HepG2 (cell line): ENCODE measurements around the gene MMP24OS. TPM values are rescaled to one million over a fixed set of nuclear protein-coding genes. Genes with fewer than 3 reads are reported as not detected.
A peak's percentile ranks its signal among the peaks of the same experiment; 100 is the strongest.

ENCODE experiments used
- CC2D1A ChIP-seq: sonication (generic); formaldehyde crosslinking; IDR thresholded peaks from 2 replicates; pipeline ENCODE4 v1.8.1; 2023; ENCODE audit warnings: mild to moderate bottlenecking, missing genetic modification reagents
- GATAD2A ChIP-seq: IDR thresholded peaks from 2 replicates; pipeline ENCODE4 v1.6.1; 2016
- HNRNPLL ChIP-seq: fragments of 200-400 bp; formaldehyde crosslinking; IDR thresholded peaks from 2 replicates; pipeline ENCODE4 v1.6.1; 2017; ENCODE audit warnings: mild to moderate bottlenecking, low read depth, low read length; ENCODE audit not compliant: poor library complexity, severe bottlenecking
- ISX ChIP-seq: sonication (generic); formaldehyde crosslinking; conservative IDR thresholded peaks from 2 replicates; pipeline ENCODE4 v1.5.0; 2020; ENCODE audit warnings: missing genetic modification reagents
- MBNL3 ChIP-seq: fragments of 250-450 bp; sonication (Bioruptor Pico); conservative IDR thresholded peaks from 2 replicates; pipeline ENCODE4 v1.8.0; 2022; ENCODE audit warnings: mild to moderate bottlenecking, inconsistent platforms
- NFE2 ChIP-seq: sonication (generic); formaldehyde crosslinking; IDR thresholded peaks from 2 replicates; pipeline ENCODE4 v1.4.0; 2020; ENCODE audit warnings: missing genetic modification reagents
- NFKB2 ChIP-seq: sonication (generic); formaldehyde crosslinking; IDR thresholded peaks from 2 replicates; pipeline ENCODE4 v1.4.0; 2020; ENCODE audit warnings: missing genetic modification reagents, borderline replicate concordance
- RBM39 ChIP-seq: fragments of 200-400 bp; formaldehyde crosslinking; IDR thresholded peaks from one replicate; pipeline ENCODE4 v1.6.1; 2018; ENCODE audit warnings: antibody characterized with exemption, mild to moderate bottlenecking, low read depth, low read length; ENCODE audit not compliant: poor library complexity, severe bottlenecking
- TSC22D2 ChIP-seq: sonication (generic); formaldehyde crosslinking; IDR thresholded peaks from 2 replicates; pipeline ENCODE4 v1.5.1; 2020; ENCODE audit warnings: missing genetic modification reagents, mild to moderate bottlenecking, borderline replicate concordance
- ZNF224 ChIP-seq: sonication (generic); formaldehyde crosslinking; IDR thresholded peaks from 2 replicates; pipeline ENCODE4 v1.5.0; 2020; ENCODE audit warnings: mild to moderate bottlenecking, missing genetic modification reagents
- ZNF230 ChIP-seq: sonication (generic); formaldehyde crosslinking; IDR thresholded peaks from 2 replicates; pipeline ENCODE4 v1.4.0; 2020; ENCODE audit warnings: mild to moderate bottlenecking, missing genetic modification reagents
- ZNF614 ChIP-seq: IDR thresholded peaks from 2 replicates; pipeline ENCODE4 v1.6.1; 2018; ENCODE audit warnings: missing biosample characterization, missing genetic modification reagents, inconsistent platforms, borderline replicate concordance
- polyA plus RNA-seq, 8 experiments: library from polyadenylated mRNA; depleted of rRNA in 3 of 8; stranded (reverse) in 7 of 8; unstranded in 1 of 8; fragments of >200 nt; fragmentation: Illumina TruSeq in 4 of 8; extraction: Trizol in 4 of 8; gene quantifications; 2 replicates each; pipeline versions ENCODE4 v1.2.1 to v1.2.3, GENCODE V29; 2011 to 2016; ENCODE audit warnings: low read depth in 4 of 8, missing spikeins in 1 of 8, mixed read lengths in 1 of 8; ENCODE audit not compliant: insufficient read depth in 1 of 8
- total RNA-seq, 5 experiments: library from RNA; depleted of rRNA; stranded (reverse); fragments of >200 nt; fragmentation: Illumina TruSeq; extraction: Trizol; gene quantifications; 2 replicates each; pipeline ENCODE4 v1.2.3, GENCODE V29; 2016; ENCODE audit warnings: low read depth in 1 of 5
- TF ChIP-seq, protein P1 (sequence below): sonication (generic); formaldehyde crosslinking; IDR thresholded peaks from 2 replicates; pipeline ENCODE4 v1.4.0; 2020; ENCODE audit warnings: missing genetic modification reagents, borderline replicate concordance
- TF ChIP-seq, protein P2 (sequence below): sonication (generic); formaldehyde crosslinking; IDR thresholded peaks from 2 replicates; pipeline ENCODE4 v1.9.0; 2022; ENCODE audit warnings: missing genetic modification reagents, mild to moderate bottlenecking, borderline replicate concordance
- TF ChIP-seq, protein P3 (sequence below): sonication (generic); formaldehyde crosslinking; IDR thresholded peaks from 2 replicates; pipeline ENCODE4 v1.5.0; 2020; ENCODE audit warnings: missing genetic modification reagents
- TF ChIP-seq, protein P4 (sequence below): sonication (generic); formaldehyde crosslinking; IDR thresholded peaks from 2 replicates; pipeline ENCODE4 v1.4.0; 2020; ENCODE audit warnings: missing genetic modification reagents

MMP24OS gene
- total and polyA plus RNA-seq, 2 of the 13 experiments (the other 11 are each of a cell fraction or from before 2014, with no cell fraction given), result 6.0 to 8.5 TPM

DNA sequence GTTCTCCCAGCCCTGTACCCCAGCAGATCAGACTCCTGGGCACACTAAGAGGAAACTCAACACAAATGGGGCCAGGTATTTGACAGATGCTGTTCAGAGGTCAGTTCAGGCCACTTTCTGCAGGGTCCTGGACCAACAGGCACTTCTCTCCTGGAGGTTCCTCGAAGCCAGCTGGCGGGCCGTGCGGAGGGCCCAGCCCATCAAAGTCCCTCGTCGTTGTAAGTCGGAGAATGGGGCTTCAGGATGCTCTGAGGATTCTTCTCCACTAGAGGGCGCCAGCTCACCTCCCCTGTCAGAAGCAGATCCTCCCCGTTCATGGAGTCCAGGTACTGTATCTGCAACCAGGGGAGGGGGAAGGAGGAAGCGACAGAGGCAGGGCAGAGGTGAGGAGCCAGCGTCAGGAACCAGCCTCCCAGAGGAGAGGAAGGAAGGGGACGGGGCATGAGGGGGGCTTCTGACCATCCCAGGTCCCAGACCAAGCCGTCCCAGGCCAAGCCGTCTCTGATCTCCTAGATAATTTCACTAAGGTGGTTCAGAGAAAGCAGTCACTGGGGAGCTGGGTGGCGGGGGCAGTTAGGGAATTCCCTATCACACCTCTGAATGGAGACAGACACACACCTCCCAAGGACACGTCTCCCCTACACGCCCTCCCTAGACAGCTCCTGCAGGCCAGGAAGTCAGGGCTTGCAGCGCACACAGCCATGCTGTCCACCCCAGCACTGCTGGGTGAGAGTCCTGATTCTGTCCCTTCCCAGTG lies 26.0 kb upstream of the MMP24OS start (continued):
- TF ChIP-seq, protein P1, sequence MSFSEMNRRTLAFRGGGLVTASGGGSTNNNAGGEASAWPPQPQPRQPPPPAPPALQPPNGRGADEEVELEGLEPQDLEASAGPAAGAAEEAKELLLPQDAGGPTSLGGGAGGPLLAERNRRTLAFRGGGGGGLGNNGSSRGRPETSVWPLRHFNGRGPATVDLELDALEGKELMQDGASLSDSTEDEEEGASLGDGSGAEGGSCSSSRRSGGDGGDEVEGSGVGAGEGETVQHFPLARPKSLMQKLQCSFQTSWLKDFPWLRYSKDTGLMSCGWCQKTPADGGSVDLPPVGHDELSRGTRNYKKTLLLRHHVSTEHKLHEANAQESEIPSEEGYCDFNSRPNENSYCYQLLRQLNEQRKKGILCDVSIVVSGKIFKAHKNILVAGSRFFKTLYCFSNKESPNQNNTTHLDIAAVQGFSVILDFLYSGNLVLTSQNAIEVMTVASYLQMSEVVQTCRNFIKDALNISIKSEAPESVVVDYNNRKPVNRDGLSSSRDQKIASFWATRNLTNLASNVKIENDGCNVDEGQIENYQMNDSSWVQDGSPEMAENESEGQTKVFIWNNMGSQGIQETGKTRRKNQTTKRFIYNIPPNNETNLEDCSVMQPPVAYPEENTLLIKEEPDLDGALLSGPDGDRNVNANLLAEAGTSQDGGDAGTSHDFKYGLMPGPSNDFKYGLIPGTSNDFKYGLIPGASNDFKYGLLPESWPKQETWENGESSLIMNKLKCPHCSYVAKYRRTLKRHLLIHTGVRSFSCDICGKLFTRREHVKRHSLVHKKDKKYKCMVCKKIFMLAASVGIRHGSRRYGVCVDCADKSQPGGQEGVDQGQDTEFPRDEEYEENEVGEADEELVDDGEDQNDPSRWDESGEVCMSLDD (CRISPR knock-in tag), result no peak
- TF ChIP-seq MBNL3, result no peak
- TF ChIP-seq NFE2 (CRISPR knock-in tag), result peak; percentile 17; the same call in 1 of the 2 replicates
- TF ChIP-seq, protein P2, sequence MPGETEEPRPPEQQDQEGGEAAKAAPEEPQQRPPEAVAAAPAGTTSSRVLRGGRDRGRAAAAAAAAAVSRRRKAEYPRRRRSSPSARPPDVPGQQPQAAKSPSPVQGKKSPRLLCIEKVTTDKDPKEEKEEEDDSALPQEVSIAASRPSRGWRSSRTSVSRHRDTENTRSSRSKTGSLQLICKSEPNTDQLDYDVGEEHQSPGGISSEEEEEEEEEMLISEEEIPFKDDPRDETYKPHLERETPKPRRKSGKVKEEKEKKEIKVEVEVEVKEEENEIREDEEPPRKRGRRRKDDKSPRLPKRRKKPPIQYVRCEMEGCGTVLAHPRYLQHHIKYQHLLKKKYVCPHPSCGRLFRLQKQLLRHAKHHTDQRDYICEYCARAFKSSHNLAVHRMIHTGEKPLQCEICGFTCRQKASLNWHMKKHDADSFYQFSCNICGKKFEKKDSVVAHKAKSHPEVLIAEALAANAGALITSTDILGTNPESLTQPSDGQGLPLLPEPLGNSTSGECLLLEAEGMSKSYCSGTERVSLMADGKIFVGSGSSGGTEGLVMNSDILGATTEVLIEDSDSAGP (CRISPR knock-in tag), result peak; percentile 72
- TF ChIP-seq ZNF614, result peak; percentile 84; the same call in 1 of the 2 replicates
- TF ChIP-seq, protein P3, sequence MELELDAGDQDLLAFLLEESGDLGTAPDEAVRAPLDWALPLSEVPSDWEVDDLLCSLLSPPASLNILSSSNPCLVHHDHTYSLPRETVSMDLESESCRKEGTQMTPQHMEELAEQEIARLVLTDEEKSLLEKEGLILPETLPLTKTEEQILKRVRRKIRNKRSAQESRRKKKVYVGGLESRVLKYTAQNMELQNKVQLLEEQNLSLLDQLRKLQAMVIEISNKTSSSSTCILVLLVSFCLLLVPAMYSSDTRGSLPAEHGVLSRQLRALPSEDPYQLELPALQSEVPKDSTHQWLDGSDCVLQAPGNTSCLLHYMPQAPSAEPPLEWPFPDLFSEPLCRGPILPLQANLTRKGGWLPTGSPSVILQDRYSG (CRISPR knock-in tag), result no peak
- TF ChIP-seq RBM39, result peak; percentile 83
- peak; percentile 76 for TF ChIP-seq GATAD2A
- no peak for TF ChIP-seq HNRNPLL
- TF ChIP-seq NFKB2 (CRISPR knock-in tag), result peak; percentile 54; the same call in 1 of the 2 replicates
- no peak for TF ChIP-seq ZNF230 (CRISPR knock-in tag)
- TF ChIP-seq ISX (CRISPR knock-in tag), result no peak
- 0 out of 2 replicates have a peak, but pooled peaks have one; percentile 57 for TF ChIP-seq ZNF224
- TF ChIP-seq TSC22D2, result peak; percentile 90; the same call in 1 of the 2 replicates
- TF ChIP-seq, protein P4, sequence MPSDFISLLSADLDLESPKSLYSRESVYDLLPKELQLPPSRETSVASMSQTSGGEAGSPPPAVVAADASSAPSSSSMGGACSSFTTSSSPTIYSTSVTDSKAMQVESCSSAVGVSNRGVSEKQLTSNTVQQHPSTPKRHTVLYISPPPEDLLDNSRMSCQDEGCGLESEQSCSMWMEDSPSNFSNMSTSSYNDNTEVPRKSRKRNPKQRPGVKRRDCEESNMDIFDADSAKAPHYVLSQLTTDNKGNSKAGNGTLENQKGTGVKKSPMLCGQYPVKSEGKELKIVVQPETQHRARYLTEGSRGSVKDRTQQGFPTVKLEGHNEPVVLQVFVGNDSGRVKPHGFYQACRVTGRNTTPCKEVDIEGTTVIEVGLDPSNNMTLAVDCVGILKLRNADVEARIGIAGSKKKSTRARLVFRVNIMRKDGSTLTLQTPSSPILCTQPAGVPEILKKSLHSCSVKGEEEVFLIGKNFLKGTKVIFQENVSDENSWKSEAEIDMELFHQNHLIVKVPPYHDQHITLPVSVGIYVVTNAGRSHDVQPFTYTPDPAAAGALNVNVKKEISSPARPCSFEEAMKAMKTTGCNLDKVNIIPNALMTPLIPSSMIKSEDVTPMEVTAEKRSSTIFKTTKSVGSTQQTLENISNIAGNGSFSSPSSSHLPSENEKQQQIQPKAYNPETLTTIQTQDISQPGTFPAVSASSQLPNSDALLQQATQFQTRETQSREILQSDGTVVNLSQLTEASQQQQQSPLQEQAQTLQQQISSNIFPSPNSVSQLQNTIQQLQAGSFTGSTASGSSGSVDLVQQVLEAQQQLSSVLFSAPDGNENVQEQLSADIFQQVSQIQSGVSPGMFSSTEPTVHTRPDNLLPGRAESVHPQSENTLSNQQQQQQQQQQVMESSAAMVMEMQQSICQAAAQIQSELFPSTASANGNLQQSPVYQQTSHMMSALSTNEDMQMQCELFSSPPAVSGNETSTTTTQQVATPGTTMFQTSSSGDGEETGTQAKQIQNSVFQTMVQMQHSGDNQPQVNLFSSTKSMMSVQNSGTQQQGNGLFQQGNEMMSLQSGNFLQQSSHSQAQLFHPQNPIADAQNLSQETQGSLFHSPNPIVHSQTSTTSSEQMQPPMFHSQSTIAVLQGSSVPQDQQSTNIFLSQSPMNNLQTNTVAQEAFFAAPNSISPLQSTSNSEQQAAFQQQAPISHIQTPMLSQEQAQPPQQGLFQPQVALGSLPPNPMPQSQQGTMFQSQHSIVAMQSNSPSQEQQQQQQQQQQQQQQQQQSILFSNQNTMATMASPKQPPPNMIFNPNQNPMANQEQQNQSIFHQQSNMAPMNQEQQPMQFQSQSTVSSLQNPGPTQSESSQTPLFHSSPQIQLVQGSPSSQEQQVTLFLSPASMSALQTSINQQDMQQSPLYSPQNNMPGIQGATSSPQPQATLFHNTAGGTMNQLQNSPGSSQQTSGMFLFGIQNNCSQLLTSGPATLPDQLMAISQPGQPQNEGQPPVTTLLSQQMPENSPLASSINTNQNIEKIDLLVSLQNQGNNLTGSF (CRISPR knock-in tag), result no peak
- no peak for TF ChIP-seq CC2D1A (CRISPR knock-in tag)
